Ascending aorta (tissue), 2 donors: ENCODE results near the gene SMG6. TPM values are rescaled to one million over a fixed set of nuclear protein-coding genes. Genes with fewer than 3 reads are reported as not detected.

Source experiments
- DNase-seq, 2 donors: peaks; one replicate each; pipeline ENCODE4 v3.0.0-alpha.2; 2019; ENCODE audit warnings: low spot score in 2 of 2
- H3K27ac ChIP-seq, 2 donors: fragments of 200-600 bp; sonication (generic); one replicate each; pipeline ENCODE4 v1.5.1; 2016 to 2017; ENCODE audit warnings: mild to moderate bottlenecking in 1 of 2
- H3K27me3 ChIP-seq: fragments of 200-600 bp; sonication (generic); one replicate; pipeline ENCODE4 v1.5.1; 2017
- H3K36me3 ChIP-seq, 2 donors: fragments of 200-600 bp; sonication (generic); one replicate each; pipeline ENCODE4 v1.5.1; 2016
- H3K4me1 ChIP-seq, 2 donors: fragments of 200-600 bp; sonication (generic); one replicate each; pipeline ENCODE4 v1.5.1; 2016 to 2017; ENCODE audit warnings: mild to moderate bottlenecking in 1 of 2
- H3K4me3 ChIP-seq, 2 donors: fragments of 200-600 bp; sonication (generic); one replicate each; pipeline ENCODE4 v1.5.1; 2016 to 2017; ENCODE audit warnings: mild to moderate bottlenecking in 1 of 2
- H3K9me3 ChIP-seq, 2 donors: fragments of 200-600 bp; sonication (generic); one replicate each; pipeline ENCODE4 v1.5.1; 2016
- CTCF ChIP-seq, 3 experiments: fragments of 200-600 bp in 2 of 3; fragments of 450-650 bp in 1 of 3; sonication (generic) in 2 of 3; IDR thresholded peaks; one replicate each; pipeline ENCODE4 v1.5.1; 2016 to 2019; ENCODE audit warnings: antibody characterized with exemption in 3 of 3, mild to moderate bottlenecking in 1 of 3, moderate library complexity in 1 of 3
- intact Hi-C: fragments of 100-400 bp; cut with DNase I; formaldehyde crosslinking; loops from one replicate; pipeline ENCODE4 v1.15.1; 2023
- total RNA-seq: library from RNA; depleted of rRNA; stranded (reverse); fragments of >200 nt; gene quantifications from one replicate; pipeline ENCODE4 v1.1.0, GENCODE V29; 2016

The SMG6 gene
- total RNA-seq, 1 donor from 2014 or later: 50.8 TPM

- peaks cover 0 to 13% of the 10 kb centered on the region in 2 donors for H3K4me1 ChIP-seq
Measured at GRCh38 chr17:2082003-2082781, 221.4 kb downstream of the SMG6 start.

DNA sequence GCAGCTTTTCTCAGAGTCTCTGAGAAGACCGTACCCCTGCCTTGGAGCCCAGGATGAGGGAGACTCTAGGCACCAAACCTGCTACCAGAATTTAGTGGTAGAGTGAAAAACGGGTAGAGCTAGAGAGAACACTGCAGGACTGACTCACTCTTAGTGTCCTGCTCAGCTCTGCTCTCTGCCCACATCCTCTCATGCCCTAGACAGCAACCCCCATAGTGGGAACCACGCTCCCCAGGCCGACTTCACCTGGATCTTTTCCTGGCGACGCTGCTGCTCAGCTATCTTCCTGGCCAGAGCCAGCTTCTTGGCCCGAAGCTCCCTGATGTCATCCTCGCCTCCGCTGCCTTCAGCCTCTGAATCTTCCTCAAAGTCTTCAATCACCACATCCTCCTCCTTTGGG, 222.0 kb downstream of the SMG6 start:
- Histone ChIP-seq H3K36me3 (peaks cover 35 to 64% of the 10 kb centered on the region in 2 donors), H3K4me1 (peaks cover 0 to 10% of the 10 kb centered on the region in 2 donors), H3K27me3 (no peaks in the 10 kb centered on the region), H3K4me3 (no peak overlapping the region), H3K9me3 (no peaks in the 10 kb centered on the region), H3K27ac (no peak overlapping the region)
- no peak for DNase-seq
- TF ChIP-seq CTCF (IDR thresholded peaks at IDR 0.05): no peak
- intact Hi-C loops: no loop called here

More at GRCh38 chr17:2082003-2082781, 221.4 kb downstream of the SMG6 start:
- TF ChIP-seq CTCF (IDR thresholded peaks at IDR 0.05): no peak
- Histone ChIP-seq H3K36me3 (peaks cover 35 to 58% of the 10 kb centered on the region in 2 donors), H3K27ac (no peak overlapping the region), H3K27me3 (no peaks in the 10 kb centered on the region), H3K4me3 (no peak overlapping the region), H3K9me3 (no peaks in the 10 kb centered on the region)
- DNase-seq: no peak
- intact Hi-C loops: no loop called here

GRCh38 chr17:2077040-2077439, 226.5 kb downstream of the SMG6 start:
- no peak for TF ChIP-seq CTCF (IDR thresholded peaks at IDR 0.05)
- DNase-seq: no peak
- Histone ChIP-seq H3K4me1 (no peaks in the 10 kb centered on the region), H3K27me3 (no peaks in the 10 kb centered on the region), H3K27ac (no peak overlapping the region), H3K4me3 (no peak overlapping the region), H3K9me3 (no peaks in the 10 kb centered on the region), H3K36me3 (peaks cover 35 to 72% of the 10 kb centered on the region in 2 donors)
- intact Hi-C loops: no loop called here

GRCh38 chr17:2076087-2076984, 227.2 kb downstream of the SMG6 start:
- no peak for DNase-seq
- no peaks in the 10 kb centered on the region for H3K4me1 ChIP-seq
- H3K27ac ChIP-seq: peak overlapping the region in 1 of 2 donors; percentile 32
- intact Hi-C loops: no loop called here
- H3K36me3 ChIP-seq: peaks cover 28 to 72% of the 10 kb centered on the region in 2 donors
- no peaks in the 10 kb centered on the region for H3K27me3 ChIP-seq
- TF ChIP-seq CTCF (IDR thresholded peaks at IDR 0.05): no peak
- H3K9me3 ChIP-seq: no peaks in the 10 kb centered on the region
- no peak overlapping the region for H3K4me3 ChIP-seq

DNA sequence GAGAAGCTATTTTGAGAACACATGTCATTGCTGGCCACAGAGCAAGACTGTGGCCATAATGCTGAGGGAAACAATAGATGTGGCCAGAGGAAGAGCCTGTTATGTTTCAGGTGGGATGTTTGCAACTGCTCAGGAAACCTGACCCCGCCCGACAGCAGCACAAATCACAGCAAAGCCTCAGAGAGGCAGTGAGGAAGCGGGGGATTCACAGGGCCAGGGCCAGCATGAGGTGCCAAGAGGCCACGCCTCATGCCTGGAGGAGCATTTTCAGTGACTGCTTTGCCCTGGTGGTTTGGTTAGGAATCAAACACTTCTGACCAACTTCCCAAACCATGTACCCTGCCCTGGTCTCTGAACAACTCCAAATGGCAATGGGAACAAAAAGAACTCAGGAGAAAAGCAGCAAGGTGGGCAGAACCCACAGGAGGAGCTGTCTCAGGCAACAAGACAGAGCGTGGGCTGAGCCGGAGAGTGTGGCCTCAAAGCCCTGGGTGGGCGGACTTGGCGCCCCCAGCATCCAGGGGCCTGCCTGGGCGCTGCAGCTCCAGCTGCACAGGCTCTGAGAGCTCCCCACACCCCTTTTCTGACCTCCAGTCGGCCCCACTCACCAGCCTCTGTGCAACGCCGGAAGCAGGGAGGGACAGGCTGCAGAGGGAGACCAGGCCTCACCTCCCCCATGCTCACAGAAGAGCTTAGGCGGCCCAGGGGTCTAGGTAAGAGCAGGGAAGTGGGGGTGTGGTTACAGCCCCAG, 228.1 kb downstream of the SMG6 start:
- no peaks in the 10 kb centered on the region for H3K27me3 ChIP-seq
- TF ChIP-seq CTCF (IDR thresholded peaks at IDR 0.05): no peak
- peak overlapping the region in 1 of 2 donors; percentile 32 for H3K27ac ChIP-seq
- intact Hi-C loops: no loop called here
- DNase-seq: no peak
- no peaks in the 10 kb centered on the region for H3K9me3 ChIP-seq
- H3K4me1 ChIP-seq: no peaks in the 10 kb centered on the region
- H3K4me3 ChIP-seq: no peak overlapping the region
- peaks cover 22 to 72% of the 10 kb centered on the region in 2 donors for H3K36me3 ChIP-seq
